NCI-H446 treated with DMSO at 0.1 percent for 48 hours (cell line): Measurements from ENCODE around the gene RGS8.

ENCODE experiments used
- DNase-seq: peaks from one replicate; lab custom pipeline; 2025; lab: John Stamatoyannopoulos, UW

RGS8 gene

DNA sequence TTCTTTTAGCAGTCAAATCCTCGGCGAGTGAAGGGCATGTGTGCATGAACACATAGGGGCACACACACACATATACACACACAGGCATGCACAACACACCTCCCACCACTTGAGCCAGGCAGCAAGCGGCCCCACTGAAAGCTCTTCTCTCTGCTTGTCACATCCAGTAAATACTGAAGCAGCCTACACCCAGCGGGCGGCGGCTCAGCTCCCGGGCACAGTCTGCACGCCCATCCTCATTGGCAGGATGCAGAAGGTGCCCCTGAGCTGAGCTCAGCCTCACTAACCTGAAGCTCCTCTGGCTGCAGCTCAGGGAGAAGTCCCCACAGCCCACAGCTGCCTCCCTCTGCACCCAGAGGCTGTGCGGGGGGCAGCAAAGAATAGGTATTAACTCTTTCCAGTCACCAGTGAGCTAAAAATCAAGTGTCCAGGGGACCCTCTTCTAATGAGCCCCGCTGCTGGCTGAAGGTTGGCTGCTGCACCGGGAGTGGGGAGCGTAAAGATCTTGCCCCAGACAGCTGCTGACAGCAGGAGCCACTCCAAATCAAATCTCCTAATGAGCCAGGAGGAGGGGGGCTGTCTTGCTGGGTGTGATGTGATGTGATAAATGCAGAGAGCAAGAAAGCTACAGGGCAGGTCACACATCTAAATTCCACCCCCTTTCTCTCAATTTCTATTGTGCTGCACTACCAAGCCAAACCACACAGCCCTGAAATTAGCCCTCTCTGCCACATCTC lies 12.5 kb downstream of the RGS8 start:
- peak; percentile 15 for DNase-seq

DNA sequence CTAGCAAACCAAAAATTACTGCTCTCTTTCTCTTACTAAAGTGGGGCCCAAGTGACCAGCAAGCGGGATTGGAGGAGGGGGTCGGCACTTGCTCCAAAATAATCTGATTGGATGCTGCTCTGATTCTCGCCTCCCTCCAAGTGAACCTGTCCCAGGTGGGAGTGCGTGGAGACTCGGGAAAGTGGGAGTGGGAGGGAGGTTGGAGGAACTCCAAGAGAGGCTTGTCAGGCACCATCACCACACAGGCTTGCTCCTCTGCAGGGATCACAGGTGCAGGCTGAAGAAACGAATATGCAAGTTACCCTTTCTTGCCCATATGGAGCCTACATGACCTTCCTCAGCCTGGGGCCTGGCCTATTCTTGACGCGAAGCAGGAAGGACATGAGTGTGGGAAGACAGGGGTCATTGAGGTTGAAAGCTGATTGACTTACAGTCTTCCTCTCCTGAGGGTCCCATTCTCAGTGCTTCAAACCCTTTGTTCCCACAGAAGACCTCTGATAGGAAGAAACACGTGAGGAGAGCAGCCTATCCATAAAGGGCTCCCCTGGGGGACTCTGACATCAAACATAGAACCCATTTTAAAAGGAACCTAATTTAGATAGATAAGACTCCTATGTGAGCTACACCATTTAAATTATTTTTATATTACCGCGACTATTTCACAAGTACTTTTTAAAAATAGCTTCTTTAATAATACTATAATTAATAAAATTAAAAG lies 14.2 kb downstream of the RGS8 start:
- DNase-seq: no peak

DNA sequence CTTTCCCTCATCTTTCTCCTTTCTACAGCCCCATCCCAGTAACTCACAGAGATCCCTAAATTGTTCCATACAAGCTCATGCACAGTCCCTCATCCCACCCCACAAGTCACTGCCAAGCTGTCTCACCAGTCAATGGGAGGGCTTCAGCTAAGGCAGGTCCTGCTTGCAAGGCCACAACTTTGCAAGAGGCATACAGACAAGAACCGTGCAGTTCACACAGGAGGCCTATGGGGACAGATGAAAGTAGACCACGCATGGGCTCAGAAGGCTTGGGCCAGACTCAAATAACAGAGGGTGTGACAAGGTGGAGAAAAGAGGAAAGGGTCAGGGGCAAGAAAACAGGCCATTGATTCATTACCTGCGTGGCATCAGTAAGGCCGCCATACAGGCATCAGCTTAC lies 15.1 kb downstream of the RGS8 start:
- DNase-seq: no peak

DNA sequence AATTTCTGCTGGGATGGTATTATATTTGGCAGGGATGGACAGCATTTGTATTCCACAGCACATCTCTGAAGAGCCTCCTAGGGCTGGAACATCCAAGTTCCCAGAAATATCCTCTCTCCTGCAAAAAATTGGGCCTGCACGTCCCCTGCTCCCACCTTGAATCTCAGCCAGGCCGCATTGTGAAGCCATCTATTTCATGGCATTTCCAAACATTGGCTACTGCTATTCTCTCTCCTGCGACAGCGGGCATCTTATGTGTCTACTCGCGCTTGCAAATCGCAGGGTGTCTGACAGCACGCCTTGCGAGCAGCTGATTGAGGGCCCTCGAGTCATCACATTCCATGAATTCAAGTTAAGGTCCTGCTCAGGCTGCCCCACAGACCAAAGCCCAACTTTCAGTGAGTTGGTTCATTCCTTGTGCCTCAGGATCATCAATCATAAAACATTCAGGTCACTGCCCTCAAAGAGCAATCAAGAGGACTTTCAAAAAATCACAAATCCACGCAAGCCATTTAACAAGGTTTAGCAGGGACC lies 15.8 kb downstream of the RGS8 start:
- no peak for DNase-seq

DNA sequence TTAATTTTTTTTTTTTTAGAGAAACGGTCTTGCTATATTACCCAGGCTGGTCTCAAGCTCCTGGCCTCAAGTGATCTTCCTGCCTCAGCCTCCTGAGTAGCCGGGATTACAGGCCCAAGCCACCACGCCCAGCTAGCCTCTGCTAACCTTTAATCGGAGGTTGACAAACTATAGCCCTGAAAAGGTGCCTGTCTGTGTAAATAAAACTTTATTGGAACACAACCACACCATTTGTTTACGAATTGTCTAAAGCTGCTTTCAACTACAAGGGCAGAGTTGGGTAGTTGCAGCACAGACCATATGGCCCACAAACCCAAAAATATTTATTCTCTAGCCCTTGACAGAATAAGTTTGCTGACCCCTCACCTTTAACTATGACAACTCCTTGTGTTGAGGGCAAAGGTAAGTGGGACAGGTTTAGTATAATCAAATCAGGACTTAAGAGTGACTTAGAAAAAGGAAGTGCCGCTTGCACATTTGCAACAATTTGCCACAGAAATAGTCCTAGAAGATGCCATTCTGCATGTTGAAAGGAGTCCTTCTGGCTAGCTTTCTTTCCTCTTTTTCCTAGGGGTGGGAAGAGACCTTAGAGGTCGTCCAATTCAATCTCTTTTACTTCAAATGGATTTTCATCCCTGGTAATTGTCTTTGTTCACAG lies 16.4 kb downstream of the RGS8 start:
- DNase-seq: no peak

DNA sequence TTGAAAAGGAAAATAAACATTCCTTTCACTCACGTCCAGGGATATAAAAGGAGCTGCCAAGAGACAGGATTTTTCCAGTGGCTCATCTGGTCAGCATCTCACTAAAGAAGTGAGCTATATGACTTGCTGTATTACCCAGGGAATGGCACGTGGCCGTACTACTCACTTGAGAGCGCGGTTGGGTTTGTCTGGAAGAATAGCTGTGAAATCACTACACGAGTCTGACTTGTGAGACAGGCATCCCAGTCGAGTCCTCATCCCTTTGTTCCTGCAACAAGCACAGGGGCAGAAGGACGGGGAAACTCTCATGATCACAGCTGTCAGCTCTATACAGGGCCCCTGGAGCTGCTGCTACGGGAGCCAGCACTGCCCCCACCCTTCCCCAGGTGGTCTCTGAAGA lies 17.7 kb downstream of the RGS8 start:
- no peak for DNase-seq

DNA sequence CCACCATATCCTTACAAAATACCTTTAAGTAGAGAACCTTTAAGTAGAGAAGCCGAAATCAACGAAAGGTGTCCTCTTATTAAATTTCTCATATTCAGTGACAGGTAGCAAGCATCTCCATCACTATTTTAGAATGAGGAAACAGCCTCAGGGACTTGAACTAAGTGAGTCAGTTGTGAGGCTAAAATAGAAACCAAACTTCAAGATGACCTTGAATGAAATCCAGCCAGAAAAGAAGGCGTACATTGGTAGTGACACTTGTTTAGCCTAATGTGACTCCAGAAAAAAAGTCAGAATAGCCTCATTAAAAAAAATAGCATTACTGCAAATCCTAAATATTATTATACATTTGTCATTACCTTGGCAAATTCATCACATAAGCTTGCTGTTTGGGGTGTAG lies 20.1 kb downstream of the RGS8 start:
- no peak for DNase-seq

DNA sequence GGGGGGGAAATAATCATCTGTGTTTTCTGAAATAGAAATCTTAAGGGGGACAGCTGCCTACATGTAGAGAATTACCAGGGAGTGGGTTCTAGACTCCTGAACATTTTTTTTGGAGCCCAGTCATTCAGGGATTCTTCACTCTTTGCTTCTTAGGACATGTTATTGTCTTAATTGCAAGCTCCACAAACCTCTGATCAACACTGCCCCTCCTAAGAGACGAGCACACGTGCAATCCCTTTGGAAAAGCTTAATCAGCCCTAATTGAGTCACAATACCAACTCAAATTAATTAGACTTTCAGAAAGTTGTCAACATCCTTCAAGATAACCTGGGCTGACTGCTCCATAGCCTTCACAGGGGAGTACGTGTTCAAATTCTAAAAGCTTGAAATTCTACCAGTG lies 21.4 kb downstream of the RGS8 start:
- no peak for DNase-seq

DNA sequence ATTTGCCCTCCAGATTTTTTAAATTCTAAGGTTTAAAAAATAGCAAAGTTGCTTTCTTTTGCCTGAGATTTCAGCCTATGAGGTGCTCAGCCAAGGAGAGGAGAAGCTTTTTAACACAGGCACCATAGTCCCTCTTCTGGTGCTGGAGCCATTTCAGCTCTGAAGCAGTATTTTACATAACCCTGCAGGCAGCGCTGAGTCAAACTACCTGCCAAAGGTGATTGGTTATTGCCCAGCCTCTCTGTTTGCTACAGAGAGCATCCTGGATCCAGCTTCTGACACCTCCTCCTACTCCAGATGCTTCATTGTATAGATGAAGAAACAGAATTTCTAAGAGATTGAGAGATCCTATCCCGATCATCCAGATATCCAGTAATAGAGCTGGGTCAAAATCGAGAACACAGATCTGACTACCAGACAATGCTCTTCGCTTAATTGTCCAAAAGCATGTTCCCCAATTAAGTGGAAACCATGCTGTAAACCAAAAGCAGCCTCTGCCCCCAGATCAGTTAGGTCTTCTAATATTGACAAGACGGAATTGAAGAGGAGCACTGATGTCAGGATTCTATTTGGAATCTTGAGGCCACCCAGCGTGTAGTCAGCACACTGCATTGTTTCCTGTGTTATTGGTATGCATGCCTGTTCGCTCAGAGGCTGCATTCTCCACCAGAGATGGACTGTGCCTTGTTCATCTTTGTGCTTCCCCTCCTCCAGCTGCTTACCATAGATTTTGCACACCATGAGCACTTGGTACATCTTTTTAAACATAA lies 22.1 kb downstream of the RGS8 start:
- no peak for DNase-seq

DNA sequence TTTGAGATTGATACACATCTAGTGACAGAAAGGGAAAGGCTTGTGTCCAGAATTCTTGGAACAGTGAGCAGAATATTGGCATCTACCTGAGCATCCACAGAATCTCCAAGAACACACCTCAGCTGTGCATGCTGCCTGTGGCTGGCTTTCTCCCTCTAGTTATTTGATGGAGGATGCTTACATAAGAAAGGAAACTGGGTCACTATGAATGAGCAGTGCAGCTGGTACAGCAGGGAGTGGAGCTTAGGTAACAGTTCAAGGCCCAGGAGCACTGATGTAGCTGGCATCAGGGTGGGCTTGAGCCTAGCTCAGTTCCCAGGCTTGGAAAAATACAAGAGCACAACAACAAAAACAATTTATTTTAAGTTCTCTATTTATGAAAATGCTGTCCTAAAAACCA lies 26.3 kb downstream of the RGS8 start:
- no peak for DNase-seq

DNA sequence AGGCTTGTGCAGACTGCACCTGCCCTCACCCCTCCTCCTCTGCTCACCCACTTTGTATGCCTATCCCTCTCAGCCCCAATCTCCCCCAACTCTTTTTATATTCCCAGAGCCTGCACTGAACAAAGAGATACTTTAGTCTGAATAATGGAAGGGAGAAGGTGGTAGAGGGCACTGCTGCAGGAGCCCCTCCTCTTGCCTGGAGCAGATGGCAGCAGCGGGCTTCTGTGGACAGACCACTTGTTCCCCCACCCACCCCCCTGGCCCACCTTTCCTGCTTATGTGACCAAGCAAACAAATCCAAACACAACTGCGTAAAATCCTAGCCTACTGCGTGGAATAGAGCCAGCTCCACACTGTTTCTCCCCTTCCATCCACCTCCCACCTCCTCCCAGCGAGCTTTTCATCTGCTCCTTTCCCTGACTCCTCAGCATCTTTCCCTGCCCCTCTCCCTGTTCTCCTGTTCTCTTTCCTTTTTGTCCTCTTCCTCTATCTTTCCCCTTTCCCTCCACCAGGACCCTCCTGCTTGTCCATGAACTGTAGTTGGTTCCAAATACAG lies 27.5 kb downstream of the RGS8 start:
- DNase-seq: no peak

DNA sequence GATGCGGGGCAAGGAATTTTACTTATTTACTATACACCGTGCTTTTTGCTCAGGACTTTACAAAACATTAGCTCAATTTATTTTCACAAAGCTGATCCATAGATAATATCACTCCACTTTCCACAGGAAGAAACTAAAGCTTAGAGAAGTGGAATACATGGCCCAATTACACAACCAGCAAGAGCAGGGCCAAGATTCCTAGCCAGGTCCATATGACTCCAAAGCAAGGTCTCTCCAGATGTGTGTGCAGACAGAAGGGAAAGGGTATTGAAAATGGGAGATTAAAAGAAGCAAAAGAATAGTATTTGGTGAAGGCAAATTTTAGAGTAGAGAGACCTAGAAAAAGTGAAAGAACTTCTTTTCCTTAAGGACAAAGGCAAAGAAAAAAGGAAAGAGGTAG lies 30.4 kb downstream of the RGS8 start:
- no peak for DNase-seq

DNA sequence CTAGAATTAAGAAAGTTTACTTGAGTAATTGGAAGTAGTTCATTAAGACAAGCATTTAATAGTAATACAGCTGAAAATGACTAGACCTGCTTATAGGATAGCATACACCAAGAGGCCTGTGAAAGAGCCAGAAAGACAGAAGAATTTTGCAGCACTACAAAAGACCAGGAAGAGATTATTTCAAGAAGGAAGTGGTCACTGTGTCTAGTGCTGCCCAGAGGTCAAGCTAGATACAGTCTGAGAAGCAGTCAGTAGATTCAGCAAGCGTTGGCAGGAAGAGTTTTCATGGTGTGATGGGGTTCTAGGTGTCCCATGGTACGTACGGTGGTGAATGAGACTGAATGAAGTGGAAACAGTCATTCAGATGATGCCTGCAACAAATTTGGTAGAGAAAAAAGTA lies 31.5 kb downstream of the RGS8 start:
- DNase-seq: no peak

DNA sequence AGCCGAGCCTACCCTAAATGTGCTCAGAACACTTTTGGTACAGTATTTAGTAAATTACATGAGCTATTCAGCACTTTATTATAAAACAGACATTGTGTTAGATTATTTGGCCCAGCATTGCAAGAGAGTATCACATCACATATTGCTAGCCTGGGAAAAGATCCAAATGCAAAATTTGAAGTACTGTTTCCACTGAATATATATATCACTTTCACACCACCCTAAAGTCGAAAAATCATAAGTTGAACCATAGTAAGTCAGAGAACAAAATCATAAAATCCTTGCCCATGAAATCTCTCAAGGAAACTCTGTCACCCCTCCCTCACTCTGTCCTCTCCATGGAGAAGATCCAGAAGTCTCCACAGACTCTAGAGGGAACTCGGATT lies 33.1 kb downstream of the RGS8 start:
- no peak for DNase-seq

DNA sequence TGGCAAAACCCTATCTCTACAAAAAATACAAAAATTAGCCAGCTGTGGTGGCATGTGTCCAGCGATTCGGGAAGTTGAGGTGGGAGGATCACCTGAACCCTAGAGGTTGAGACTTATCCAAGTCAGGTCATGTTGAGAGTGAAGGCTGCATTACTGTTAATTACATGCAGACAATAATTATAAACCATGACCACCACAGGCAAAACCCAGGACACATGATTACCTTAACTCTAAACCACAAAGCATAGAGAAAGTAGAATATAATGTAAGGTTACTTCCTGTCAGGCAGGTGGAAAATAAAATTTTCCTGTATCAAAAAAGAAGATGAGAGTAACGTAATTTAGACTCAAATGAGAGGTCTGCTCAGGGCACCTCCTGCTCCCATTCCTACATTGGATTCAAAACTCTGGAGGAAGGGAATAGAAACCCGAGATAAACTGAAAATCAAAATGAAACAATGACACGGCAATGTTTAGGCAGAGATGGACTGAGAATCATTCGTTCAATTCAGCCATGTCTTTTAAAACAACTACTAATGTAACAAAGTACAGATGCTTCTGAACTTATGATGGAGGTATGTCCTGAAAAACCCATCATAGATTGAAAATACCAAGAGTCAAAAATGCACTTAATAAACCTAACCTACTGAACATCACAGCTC lies 33.6 kb downstream of the RGS8 start:
- no peak for DNase-seq

DNA sequence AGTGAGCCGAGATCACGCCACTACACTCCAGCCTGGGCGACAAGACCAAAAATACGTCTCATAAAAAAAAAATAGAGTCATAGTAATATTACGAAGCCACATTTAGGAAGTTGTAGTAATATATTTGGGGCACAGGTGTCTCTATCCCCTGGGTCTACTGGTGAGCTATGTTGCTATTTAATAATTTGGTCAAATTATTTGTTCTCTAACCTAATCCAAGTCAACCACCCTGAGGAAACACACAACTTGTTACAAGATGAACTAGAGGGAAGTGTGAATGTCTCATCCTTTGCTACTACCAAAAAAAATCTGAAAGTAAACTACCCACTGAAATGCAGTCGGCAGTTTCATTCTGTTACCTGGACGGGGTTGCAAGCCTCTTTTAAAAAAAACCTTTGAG lies 35.3 kb downstream of the RGS8 start:
- no peak for DNase-seq

DNA sequence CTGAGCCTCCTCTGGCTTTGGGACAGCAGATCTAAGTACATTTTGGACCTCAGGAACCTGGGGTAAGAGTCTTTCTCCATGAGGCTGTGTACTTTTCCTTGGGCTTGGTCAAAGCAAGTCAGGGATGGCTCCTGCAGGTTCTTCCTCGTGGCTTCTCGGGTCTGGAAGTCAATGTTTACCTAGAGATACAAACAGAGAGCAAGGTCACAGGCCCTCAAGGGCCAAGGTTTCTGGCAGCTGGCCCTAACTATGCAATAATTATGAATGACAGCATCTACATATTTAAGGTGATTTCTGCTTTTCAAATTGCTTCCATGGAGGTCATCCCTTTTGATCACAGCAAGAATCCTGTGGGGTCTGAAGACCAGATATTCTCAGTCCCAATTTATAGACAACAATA lies 37.6 kb downstream of the RGS8 start:
- no peak for DNase-seq

DNA sequence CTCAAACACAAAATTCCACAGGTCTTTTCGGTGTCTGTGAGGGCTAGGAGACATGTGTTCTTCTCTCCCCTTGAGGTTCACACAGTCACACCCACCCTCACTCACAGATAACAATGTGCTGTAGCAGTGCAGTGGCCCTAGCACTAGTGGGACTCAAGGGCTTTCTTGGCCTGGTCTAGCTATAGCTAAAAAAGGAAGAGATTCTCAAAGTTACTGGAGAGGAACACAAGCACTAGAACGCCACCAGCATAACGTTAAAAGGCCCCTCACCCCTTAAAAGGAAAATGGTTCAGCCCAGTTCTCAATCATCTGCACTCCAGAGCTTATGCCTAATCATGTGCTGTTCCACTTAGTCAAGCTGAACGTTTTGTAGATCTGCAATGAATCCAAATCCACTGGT lies 39.5 kb downstream of the RGS8 start:
- no peak for DNase-seq

DNA sequence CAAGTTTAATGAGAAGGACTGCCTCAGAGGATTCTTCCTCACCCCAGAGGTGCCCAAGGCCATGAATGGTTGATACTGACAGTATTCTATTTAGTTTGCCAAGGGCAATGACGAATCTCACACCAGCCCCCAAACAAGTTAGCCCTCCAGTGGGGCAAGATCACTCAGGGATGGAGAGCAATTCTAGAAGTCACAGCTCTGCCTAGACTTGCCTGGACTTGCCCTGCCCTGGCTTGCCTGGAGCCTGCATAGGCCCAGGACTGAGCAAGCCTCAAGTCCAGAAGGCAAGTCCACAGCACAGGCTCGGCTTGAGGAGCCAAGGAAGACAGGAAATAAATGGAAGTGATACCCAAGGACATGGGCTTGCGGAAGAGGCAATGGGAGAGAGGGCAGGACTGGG lies 40.7 kb downstream of the RGS8 start:
- DNase-seq: peak; percentile 16

DNA sequence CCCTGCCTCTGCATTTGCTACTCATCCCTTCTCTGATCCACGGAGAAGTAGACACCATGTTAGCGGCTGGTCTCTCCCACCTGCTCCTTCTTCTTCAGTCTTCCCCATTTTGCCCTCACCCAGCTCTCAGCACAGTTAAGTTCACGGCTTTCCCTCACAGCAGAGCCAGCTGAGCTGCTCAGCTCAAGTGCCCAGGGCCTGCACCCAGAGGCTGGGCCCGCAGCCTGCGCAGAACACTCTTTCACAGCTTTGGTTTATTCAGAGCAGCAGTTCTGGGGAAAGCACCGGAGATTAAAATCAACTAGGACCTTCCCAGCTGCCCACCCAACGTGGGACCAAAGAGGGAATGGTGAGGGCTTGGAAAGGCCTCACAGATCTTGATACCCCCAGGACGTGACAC lies 41.9 kb downstream of the RGS8 start:
- no peak for DNase-seq

DNA sequence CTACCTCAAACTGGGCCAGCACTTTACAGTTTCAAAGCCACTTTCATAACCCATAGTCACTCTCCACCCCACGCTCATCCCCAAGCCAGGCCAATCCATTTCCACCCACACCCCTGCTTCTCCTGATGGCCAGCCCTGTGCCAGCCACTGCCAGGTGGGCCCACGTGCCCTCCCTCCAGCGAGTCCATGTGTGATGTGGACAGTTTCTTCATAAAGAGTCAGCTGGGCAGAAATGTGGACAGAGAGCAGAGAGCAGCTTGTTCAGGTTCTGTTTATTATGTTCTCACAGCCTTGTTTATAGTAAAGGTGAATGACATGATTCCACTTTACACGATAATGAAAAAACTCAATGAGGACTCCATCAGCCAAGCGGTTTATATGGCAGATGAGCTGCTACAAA lies 42.8 kb downstream of the RGS8 start:
- no peak for DNase-seq

DNA sequence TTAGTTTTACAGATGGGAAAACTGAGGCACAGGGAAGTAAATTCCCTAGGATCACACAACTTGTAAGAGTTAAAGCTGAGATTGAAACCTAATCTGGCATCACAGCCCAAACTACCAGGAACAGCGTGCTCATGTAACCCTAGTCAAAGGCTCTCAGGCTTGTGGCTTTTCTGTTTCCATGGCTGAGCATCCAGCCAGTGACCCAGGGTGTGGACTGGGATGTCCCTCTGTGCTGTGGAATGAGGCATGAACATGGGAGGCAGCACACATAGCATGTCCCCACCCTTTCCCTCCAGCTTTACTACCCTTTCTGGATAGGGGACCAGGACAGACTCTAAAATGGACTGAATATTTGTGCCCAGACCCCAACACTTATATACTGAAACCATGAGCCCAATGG lies 45.1 kb downstream of the RGS8 start:
- DNase-seq: no peak
